K562 (cell line): ENCODE results near the gene SNAPC3. TPM values are rescaled to one million over a fixed set of nuclear protein-coding genes. Genes with fewer than 3 reads are reported as not detected.

ENCODE experiments used
- GATAD2A ChIP-seq: fragments of 450-650 bp; IDR thresholded peaks from 2 replicates; pipeline ENCODE4 v1.6.1; 2017
- KAT7 ChIP-seq: sonication (generic); formaldehyde crosslinking; IDR thresholded peaks from 2 replicates; pipeline ENCODE4 v1.8.0; 2022; ENCODE audit warnings: missing genetic modification reagents, mild to moderate bottlenecking, borderline replicate concordance
- KDM1A ChIP-seq, 2 experiments: fragments of 450-650 bp; IDR thresholded peaks; 2 replicates each; pipeline ENCODE4 v1.6.1; 2016; ENCODE audit warnings: mild to moderate bottlenecking in 2 of 2
- MAFK ChIP-seq: IDR thresholded peaks from 2 replicates; pipeline ENCODE4 v1.6.1; 2011; ENCODE audit warnings: low read length, improper control_type of control experiment
- MCM3 ChIP-seq: fragments of 450-650 bp; IDR thresholded peaks from 2 replicates; pipeline ENCODE4 v1.6.1; 2016
- SMARCA5 ChIP-seq: fragments of 450-650 bp; IDR thresholded peaks from 2 replicates; pipeline ENCODE4 v1.6.1; 2016
- SRSF9 ChIP-seq: fragments of 200-400 bp; formaldehyde crosslinking; IDR thresholded peaks from 2 replicates; pipeline ENCODE4 v1.6.1; 2017; ENCODE audit warnings: low read depth, low read length, borderline replicate concordance
- TOE1 ChIP-seq, 2 experiments: fragments of 450-650 bp in 1 of 2; sonication (generic) in 1 of 2; formaldehyde crosslinking in 1 of 2; IDR thresholded peaks; 2 replicates each; pipeline versions ENCODE4 v1.7.1 to v1.8.0; 2016 to 2022; ENCODE audit warnings: borderline replicate concordance in 2 of 2, mild to moderate bottlenecking in 2 of 2, antibody characterized with exemption in 1 of 2, inconsistent platforms in 1 of 2, low read depth in 1 of 2, missing genetic modification reagents in 1 of 2, moderate library complexity in 1 of 2
- ZNF644 ChIP-seq: fragments of 200-800 bp; sonication (Bioruptor generic); IDR thresholded peaks from 2 replicates; pipeline ENCODE4 v1.6.1; 2016; ENCODE audit warnings: low read depth, missing genetic modification characterization, missing compliant biosample characterization
- polyA plus RNA-seq, 8 experiments: library from polyadenylated mRNA; depleted of rRNA in 4 of 8; stranded (reverse) in 5 of 8; unstranded in 3 of 8; fragments of >200 nt; fragmentation: Nextera tagmentation in 2 of 8; fragmentation: Illumina TruSeq in 1 of 8; extraction: Ambion mirVana in 2 of 8; extraction: Trizol in 1 of 8; gene quantifications; 2 replicates each; pipeline versions ENCODE4 v1.2.1 to v1.2.3, GENCODE V29; 2011 to 2014; ENCODE audit warnings: inconsistent platforms in 1 of 8, missing spikeins in 1 of 8
- total RNA-seq, 7 experiments: library from RNA; depleted of rRNA in 6 of 7; stranded (reverse); fragments of >200 nt in 6 of 7; fragmentation: Illumina TruSeq in 2 of 7; extraction: Trizol in 2 of 7; gene quantifications; 2 replicates each; pipeline versions ENCODE4 v1.2.1 to v1.2.3, GENCODE V29; 2011 to 2021; ENCODE audit warnings: low replicate concordance in 1 of 7
- TF ChIP-seq, protein P1 (sequence below): fragments of 450-650 bp; formaldehyde crosslinking; IDR thresholded peaks from 2 replicates; pipeline ENCODE4 v1.4.0; 2022; ENCODE audit warnings: missing genetic modification characterization
- TF ChIP-seq, protein P2 (sequence below): fragments of 450-650 bp; formaldehyde crosslinking; IDR thresholded peaks from 2 replicates; pipeline ENCODE4 v1.4.0; 2022; ENCODE audit warnings: mild to moderate bottlenecking, moderate library complexity
- TF ChIP-seq, protein P3 (sequence below): fragments of 450-650 bp; IDR thresholded peaks from 2 replicates; pipeline ENCODE4 v1.6.1; 2016; ENCODE audit warnings: borderline replicate concordance
- TF ChIP-seq, protein P4 (sequence below): fragments of 450-650 bp; formaldehyde crosslinking; IDR thresholded peaks from 2 replicates; pipeline ENCODE4 v1.4.0; 2020; ENCODE audit warnings: mild to moderate bottlenecking
- TF ChIP-seq, protein P5 (sequence below): IDR thresholded peaks from 3 replicates; pipeline ENCODE4 v1.6.1; 2011; ENCODE audit warnings: borderline replicate concordance, mild to moderate bottlenecking, moderate library complexity; ENCODE audit not compliant: insufficient read length; ENCODE audit errors: extremely low read depth
- TF ChIP-seq, protein P6 (sequence below): fragments of 450-650 bp; IDR thresholded peaks from 2 replicates; pipeline ENCODE4 v1.6.1; 2016; ENCODE audit warnings: mild to moderate bottlenecking

SNAPC3 gene
- total and polyA plus RNA-seq, 9 of the 15 experiments (the other 6 are each of a cell fraction or from before 2014, with no cell fraction given), result 2.3 to 38.9 (median 19.8) TPM

DNA sequence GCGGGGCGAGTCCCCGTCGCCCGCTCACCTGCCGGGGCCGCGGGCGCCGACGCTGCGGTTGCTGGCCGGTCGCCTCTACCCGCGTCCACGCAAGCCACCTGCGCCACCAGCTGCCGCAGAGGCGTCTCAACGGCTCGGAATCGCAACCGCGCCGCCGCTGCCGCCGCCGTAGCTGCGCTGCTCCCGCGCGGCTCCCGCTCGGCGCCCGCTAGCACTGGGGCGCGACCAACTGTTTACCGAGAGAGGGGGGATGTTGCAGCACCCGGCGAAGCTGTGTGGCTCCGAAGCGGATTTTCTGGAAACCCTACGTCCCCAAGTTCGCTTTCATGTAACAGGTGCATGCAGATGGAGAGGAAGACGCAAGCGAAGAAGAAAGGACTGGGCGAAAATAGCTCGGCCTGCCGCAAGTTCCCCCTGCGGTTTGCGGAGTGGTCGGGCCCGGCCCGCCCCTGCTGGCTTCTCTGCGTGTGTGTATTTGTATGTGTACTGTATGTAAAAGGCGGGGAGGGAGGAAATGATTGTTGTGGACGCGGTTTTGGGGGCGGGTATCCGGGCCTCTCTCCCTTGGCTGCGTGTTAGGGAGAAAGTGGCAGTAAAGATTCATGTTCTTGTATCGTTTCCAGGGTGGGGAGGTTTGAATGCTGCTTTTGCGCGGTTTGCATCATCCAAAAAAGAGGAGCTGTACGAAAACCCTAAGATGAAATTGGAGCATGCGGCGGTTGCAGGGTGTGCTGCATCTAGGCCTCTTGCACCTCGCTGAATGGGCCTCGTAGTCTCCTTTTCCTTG is 88.3 kb downstream of the SNAPC3 start, which contains the start of gene PSIP1 (continued):
- TF ChIP-seq, protein P1, sequence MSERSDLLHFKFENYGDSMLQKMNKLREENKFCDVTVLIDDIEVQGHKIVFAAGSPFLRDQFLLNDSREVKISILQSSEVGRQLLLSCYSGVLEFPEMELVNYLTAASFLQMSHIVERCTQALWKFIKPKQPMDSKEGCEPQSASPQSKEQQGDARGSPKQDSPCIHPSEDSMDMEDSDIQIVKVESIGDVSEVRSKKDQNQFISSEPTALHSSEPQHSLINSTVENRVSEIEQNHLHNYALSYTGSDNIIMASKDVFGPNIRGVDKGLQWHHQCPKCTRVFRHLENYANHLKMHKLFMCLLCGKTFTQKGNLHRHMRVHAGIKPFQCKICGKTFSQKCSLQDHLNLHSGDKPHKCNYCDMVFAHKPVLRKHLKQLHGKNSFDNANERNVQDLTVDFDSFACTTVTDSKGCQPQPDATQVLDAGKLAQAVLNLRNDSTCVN (CRISPR knock-in tag), result no peak
- TF ChIP-seq MAFK (no peak), ZNF644 (no peak), TOE1 (IDR thresholded peaks at IDR 0.05; ENCODE audit: borderline replicate concordance) (peak; percentile 97), TOE1 (CRISPR knock-in tag; IDR thresholded peaks at IDR 0.05; ENCODE audit: borderline replicate concordance, low read depth) (no peak), MCM3 (no peak), GATAD2A (no peak), KDM1A (IDR thresholded peaks at IDR 0.05) (peak in 1 of 2 experiments; percentile 8; a peak in 1 of 4 replicates), KAT7 (0 out of 2 replicates have a peak, but pooled peaks have one; percentile 87), SMARCA5 (no peak), SRSF9 (no peak)
- TF ChIP-seq, protein P2, sequence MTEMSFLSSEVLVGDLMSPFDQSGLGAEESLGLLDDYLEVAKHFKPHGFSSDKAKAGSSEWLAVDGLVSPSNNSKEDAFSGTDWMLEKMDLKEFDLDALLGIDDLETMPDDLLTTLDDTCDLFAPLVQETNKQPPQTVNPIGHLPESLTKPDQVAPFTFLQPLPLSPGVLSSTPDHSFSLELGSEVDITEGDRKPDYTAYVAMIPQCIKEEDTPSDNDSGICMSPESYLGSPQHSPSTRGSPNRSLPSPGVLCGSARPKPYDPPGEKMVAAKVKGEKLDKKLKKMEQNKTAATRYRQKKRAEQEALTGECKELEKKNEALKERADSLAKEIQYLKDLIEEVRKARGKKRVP (CRISPR knock-in tag), result no peak
- TF ChIP-seq, protein P3, sequence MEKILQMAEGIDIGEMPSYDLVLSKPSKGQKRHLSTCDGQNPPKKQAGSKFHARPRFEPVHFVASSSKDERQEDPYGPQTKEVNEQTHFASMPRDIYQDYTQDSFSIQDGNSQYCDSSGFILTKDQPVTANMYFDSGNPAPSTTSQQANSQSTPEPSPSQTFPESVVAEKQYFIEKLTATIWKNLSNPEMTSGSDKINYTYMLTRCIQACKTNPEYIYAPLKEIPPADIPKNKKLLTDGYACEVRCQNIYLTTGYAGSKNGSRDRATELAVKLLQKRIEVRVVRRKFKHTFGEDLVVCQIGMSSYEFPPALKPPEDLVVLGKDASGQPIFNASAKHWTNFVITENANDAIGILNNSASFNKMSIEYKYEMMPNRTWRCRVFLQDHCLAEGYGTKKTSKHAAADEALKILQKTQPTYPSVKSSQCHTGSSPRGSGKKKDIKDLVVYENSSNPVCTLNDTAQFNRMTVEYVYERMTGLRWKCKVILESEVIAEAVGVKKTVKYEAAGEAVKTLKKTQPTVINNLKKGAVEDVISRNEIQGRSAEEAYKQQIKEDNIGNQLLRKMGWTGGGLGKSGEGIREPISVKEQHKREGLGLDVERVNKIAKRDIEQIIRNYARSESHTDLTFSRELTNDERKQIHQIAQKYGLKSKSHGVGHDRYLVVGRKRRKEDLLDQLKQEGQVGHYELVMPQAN, result no peak
- TF ChIP-seq, protein P4, sequence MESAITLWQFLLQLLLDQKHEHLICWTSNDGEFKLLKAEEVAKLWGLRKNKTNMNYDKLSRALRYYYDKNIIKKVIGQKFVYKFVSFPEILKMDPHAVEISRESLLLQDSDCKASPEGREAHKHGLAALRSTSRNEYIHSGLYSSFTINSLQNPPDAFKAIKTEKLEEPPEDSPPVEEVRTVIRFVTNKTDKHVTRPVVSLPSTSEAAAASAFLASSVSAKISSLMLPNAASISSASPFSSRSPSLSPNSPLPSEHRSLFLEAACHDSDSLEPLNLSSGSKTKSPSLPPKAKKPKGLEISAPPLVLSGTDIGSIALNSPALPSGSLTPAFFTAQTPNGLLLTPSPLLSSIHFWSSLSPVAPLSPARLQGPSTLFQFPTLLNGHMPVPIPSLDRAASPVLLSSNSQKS (CRISPR knock-in tag), result no peak
- TF ChIP-seq, protein P5, sequence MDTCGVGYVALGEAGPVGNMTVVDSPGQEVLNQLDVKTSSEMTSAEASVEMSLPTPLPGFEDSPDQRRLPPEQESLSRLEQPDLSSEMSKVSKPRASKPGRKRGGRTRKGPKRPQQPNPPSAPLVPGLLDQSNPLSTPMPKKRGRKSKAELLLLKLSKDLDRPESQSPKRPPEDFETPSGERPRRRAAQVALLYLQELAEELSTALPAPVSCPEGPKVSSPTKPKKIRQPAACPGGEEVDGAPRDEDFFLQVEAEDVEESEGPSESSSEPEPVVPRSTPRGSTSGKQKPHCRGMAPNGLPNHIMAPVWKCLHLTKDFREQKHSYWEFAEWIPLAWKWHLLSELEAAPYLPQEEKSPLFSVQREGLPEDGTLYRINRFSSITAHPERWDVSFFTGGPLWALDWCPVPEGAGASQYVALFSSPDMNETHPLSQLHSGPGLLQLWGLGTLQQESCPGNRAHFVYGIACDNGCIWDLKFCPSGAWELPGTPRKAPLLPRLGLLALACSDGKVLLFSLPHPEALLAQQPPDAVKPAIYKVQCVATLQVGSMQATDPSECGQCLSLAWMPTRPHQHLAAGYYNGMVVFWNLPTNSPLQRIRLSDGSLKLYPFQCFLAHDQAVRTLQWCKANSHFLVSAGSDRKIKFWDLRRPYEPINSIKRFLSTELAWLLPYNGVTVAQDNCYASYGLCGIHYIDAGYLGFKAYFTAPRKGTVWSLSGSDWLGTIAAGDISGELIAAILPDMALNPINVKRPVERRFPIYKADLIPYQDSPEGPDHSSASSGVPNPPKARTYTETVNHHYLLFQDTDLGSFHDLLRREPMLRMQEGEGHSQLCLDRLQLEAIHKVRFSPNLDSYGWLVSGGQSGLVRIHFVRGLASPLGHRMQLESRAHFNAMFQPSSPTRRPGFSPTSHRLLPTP, result no peak
- TF ChIP-seq, protein P6, sequence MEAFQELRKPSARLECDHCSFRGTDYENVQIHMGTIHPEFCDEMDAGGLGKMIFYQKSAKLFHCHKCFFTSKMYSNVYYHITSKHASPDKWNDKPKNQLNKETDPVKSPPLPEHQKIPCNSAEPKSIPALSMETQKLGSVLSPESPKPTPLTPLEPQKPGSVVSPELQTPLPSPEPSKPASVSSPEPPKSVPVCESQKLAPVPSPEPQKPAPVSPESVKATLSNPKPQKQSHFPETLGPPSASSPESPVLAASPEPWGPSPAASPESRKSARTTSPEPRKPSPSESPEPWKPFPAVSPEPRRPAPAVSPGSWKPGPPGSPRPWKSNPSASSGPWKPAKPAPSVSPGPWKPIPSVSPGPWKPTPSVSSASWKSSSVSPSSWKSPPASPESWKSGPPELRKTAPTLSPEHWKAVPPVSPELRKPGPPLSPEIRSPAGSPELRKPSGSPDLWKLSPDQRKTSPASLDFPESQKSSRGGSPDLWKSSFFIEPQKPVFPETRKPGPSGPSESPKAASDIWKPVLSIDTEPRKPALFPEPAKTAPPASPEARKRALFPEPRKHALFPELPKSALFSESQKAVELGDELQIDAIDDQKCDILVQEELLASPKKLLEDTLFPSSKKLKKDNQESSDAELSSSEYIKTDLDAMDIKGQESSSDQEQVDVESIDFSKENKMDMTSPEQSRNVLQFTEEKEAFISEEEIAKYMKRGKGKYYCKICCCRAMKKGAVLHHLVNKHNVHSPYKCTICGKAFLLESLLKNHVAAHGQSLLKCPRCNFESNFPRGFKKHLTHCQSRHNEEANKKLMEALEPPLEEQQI, result no peak
